HCT116 (cell line): ENCODE data around the gene TPST1.

Experiments used
- POLR2A ChIP-seq: IDR thresholded peaks from 2 replicates; pipeline ENCODE4 v1.7.0; 2011; ENCODE audit warnings: borderline replicate concordance; ENCODE audit not compliant: insufficient read depth, insufficient read length; ENCODE audit errors: extremely low read depth
- POLR2AphosphoS5 ChIP-seq: IDR thresholded peaks from 2 replicates; pipeline ENCODE4 v1.6.1; 2011; ENCODE audit warnings: mild to moderate bottlenecking, low read depth, low read length, moderate library complexity
- SIN3A ChIP-seq: IDR thresholded peaks from 2 replicates; pipeline ENCODE4 v1.6.1; 2012; ENCODE audit warnings: low read depth
- SP1 ChIP-seq: IDR thresholded peaks from 2 replicates; pipeline ENCODE4 v1.6.1; 2012; ENCODE audit warnings: low read depth
- YY1 ChIP-seq: IDR thresholded peaks from 2 replicates; pipeline ENCODE4 v1.6.1; 2011; ENCODE audit warnings: low read length, low read depth, moderate library complexity, mild to moderate bottlenecking; ENCODE audit not compliant: insufficient replicate concordance; ENCODE audit errors: extremely low read depth
- TF ChIP-seq, protein P1 (sequence below), 3 experiments: fragments of 200-600 bp in 1 of 3; sonication (generic) in 1 of 3; IDR thresholded peaks in 2 of 3; conservative IDR thresholded peaks in 1 of 3; 2 replicates each; pipeline ENCODE4 v1.5.1; 2012 to 2017; ENCODE audit warnings: low read depth in 2 of 3, low read length in 2 of 3, antibody characterized with exemption in 1 of 3, borderline replicate concordance in 1 of 3, control low read depth in 1 of 3, mild to moderate bottlenecking in 1 of 3, mixed read lengths in 1 of 3, mixed run types in 1 of 3, moderate library complexity in 1 of 3; ENCODE audit not compliant: insufficient read depth in 1 of 3

DNA sequence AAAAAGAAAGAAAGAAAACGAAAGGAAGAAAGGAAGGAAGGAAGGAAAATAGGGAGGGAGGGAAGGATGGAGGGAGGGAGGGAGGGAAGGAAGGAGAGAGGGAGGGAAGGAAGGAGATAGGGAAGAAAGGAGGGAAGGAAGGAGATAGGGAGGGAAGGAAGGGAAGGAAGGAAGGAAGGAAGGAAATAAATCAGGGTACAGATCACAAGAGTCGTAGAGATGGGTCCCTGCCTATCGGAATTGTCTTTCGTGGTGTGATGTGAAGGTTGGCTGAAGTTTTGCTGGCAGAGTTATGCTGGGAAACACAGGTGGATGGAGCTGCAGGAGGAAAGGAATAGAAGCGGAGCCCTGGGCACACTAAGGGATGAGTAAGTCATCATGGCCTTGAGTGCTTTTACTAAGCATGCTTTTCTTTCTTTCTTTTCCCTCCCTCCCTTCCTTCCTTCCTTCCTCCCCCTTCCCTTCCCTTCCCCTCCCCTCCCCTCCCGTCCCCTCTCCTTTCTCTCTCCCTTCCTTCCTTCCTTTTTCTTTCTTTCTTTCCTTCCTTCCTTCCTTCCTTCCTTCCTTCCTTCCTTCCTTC lies 11.9 kb upstream of the TPST1 start:
- no peak for TF ChIP-seq SP1
- no peak for TF ChIP-seq POLR2A
- TF ChIP-seq SIN3A: no peak
- no peak for TF ChIP-seq POLR2AphosphoS5
- no peak for TF ChIP-seq YY1
- TF ChIP-seq, protein P1, sequence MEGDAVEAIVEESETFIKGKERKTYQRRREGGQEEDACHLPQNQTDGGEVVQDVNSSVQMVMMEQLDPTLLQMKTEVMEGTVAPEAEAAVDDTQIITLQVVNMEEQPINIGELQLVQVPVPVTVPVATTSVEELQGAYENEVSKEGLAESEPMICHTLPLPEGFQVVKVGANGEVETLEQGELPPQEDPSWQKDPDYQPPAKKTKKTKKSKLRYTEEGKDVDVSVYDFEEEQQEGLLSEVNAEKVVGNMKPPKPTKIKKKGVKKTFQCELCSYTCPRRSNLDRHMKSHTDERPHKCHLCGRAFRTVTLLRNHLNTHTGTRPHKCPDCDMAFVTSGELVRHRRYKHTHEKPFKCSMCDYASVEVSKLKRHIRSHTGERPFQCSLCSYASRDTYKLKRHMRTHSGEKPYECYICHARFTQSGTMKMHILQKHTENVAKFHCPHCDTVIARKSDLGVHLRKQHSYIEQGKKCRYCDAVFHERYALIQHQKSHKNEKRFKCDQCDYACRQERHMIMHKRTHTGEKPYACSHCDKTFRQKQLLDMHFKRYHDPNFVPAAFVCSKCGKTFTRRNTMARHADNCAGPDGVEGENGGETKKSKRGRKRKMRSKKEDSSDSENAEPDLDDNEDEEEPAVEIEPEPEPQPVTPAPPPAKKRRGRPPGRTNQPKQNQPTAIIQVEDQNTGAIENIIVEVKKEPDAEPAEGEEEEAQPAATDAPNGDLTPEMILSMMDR (IDR thresholded peaks at IDR 0.05 in 2 of 3, conservative IDR thresholded peaks at IDR 0.05 in 1 of 3; ENCODE audit: borderline replicate concordance in 1 of 3, insufficient read depth in 1 of 3, low read depth in 2 of 3, low read length in 2 of 3): no peak
